MM.1S (cell line): ENCODE results near the gene NDUFV2.
"Not testable (repeated sequence)": the region's sequence is repeated elsewhere in the genome, so short reads cannot be mapped to it uniquely, and the experiment has no call there.

ENCODE experiments used
- DNase-seq: peaks from one replicate; pipeline ENCODE4 v3.0.0-alpha.2; 2015
- H2AFZ ChIP-seq: fragments of 300-600 bp; sonication (generic); 2 replicates; pipeline ENCODE4 v1.6.0; 2016; ENCODE audit warnings: antibody characterized with exemption, low read length
- H3F3A ChIP-seq: fragments of 300-600 bp; sonication (generic); 2 replicates; pipeline ENCODE4 v1.6.1; 2016; ENCODE audit warnings: mild to moderate bottlenecking, antibody characterized with exemption, low read length, moderate library complexity, mixed read lengths; ENCODE audit not compliant: insufficient read depth
- H3K27ac ChIP-seq: fragments of 300-600 bp; sonication (generic); 2 replicates; pipeline ENCODE4 v1.5.1; 2016; ENCODE audit warnings: mild to moderate bottlenecking, low read length
- H3K27me3 ChIP-seq: fragments of 300-600 bp; sonication (generic); replicated peaks from 2 replicates; pipeline ENCODE4 v1.6.0; 2016; ENCODE audit warnings: low read length; ENCODE audit not compliant: insufficient read depth
- H3K36me3 ChIP-seq: fragments of 300-600 bp; sonication (generic); replicated peaks from 2 replicates; pipeline ENCODE4 v1.6.1; 2016; ENCODE audit warnings: mild to moderate bottlenecking, low read length, mixed read lengths; ENCODE audit not compliant: insufficient read depth
- H3K4me1 ChIP-seq: fragments of 300-600 bp; sonication (generic); 2 replicates; pipeline ENCODE4 v1.6.1; 2016; ENCODE audit warnings: low read length, mixed read lengths
- H3K4me2 ChIP-seq: fragments of 300-600 bp; sonication (generic); 2 replicates; pipeline ENCODE4 v1.6.0; 2016; ENCODE audit warnings: low read depth, low read length
- H3K4me3 ChIP-seq: fragments of 300-600 bp; sonication (generic); 2 replicates; pipeline ENCODE4 v1.5.1; 2016; ENCODE audit warnings: low read length, mixed read lengths
- H3K79me2 ChIP-seq: fragments of 300-600 bp; sonication (generic); 2 replicates; pipeline ENCODE4 v1.6.1; 2016; ENCODE audit warnings: mixed run types, low read length, mixed read lengths
- H3K9ac ChIP-seq: fragments of 300-600 bp; sonication (generic); 2 replicates; pipeline ENCODE4 v1.6.1; 2016; ENCODE audit warnings: low read length, mixed read lengths
- H3K9me2 ChIP-seq: fragments of 300-600 bp; sonication (generic); replicated peaks from 2 replicates; pipeline ENCODE4 v1.6.1; 2016; ENCODE audit warnings: mild to moderate bottlenecking, low read length, mixed read lengths; ENCODE audit not compliant: insufficient read depth
- H3K9me3 ChIP-seq: fragments of 300-600 bp; sonication (generic); replicated peaks from 2 replicates; pipeline ENCODE4 v1.6.1; 2016; ENCODE audit warnings: mild to moderate bottlenecking, low read length, mixed read lengths; ENCODE audit not compliant: insufficient read depth
- H4K20me1 ChIP-seq: fragments of 300-600 bp; sonication (generic); 2 replicates; pipeline ENCODE4 v1.6.1; 2016; ENCODE audit warnings: mild to moderate bottlenecking, low read length, moderate library complexity, mixed read lengths; ENCODE audit not compliant: insufficient read depth
- EZH2 ChIP-seq: fragments of 300-600 bp; sonication (generic); optimal IDR thresholded peaks from 2 replicates; pipeline ENCODE3; 2017; ENCODE audit warnings: low read depth, mild to moderate bottlenecking, antibody characterized with exemption, low read length, mixed read lengths
- EZH2phosphoT487 ChIP-seq: fragments of 300-600 bp; sonication (generic); IDR thresholded peaks from 2 replicates; pipeline ENCODE4 v1.6.1; 2018; ENCODE audit warnings: antibody characterized with exemption, low read length
- TF ChIP-seq, protein P1 (sequence below): fragments of 300-600 bp; sonication (generic); IDR thresholded peaks from 2 replicates; pipeline ENCODE4 v1.5.1; 2016; ENCODE audit warnings: antibody characterized with exemption, low read length, mixed read lengths

Gene NDUFV2

DNA sequence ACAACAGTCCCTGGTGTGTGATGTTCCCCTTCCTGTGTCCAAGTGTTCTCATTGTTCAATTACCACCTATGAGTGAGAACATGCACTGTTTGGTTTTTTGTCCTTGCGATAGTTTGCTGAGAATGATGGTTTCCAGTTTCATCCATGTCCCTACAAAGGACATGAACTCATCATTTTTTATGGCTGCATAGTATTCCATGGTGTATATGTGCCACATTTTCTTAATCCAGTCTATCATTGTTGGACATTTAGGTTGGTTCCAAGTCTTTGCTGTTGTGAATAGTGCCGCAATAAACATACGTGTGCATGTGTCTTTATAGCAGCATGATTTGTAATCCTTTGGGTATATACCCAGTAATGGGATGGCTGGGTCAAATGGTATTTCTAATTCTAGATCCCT is 63.4 kb downstream of the NDUFV2 start:
- peaks cover 75% of the 10 kb centered on the region for H3K79me2 ChIP-seq
- H3K36me3 ChIP-seq, result peaks cover 14% of the 10 kb centered on the region; the same call in 1 of the 2 replicates
- not testable (repeated sequence) for H3K4me2 ChIP-seq, H2AFZ ChIP-seq, DNase-seq, H3F3A ChIP-seq, H3K9me2 ChIP-seq, H3K9ac ChIP-seq, H3K27me3 ChIP-seq, H3K27ac ChIP-seq, H3K4me1 ChIP-seq, H3K4me3 ChIP-seq, H3K9me3 ChIP-seq
- H4K20me1 ChIP-seq, result peaks cover 45% of the 10 kb centered on the region

DNA sequence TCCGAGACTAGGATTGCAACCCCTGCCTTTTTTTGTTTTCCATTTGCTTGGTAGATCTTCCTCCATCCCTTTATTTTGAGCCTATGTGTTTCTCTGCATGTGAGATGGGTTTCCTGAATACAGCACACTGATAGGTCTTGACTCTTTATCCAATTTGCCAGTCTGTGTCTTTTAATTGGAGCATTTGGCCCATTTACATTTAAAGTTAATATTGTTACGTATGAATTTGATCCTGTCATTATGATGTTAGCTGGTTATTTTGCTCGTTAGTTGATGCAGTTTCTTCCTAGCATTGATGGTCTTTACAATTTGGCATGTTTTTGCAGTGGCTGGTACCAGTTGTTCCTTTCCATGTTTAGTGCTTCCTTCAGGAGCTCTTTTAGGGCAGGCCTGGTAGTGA is 67.0 kb downstream of the NDUFV2 start:
- H3K36me3 ChIP-seq, H3K9ac ChIP-seq, H3K9me3 ChIP-seq, H3K4me3 ChIP-seq, H2AFZ ChIP-seq, H3K27ac ChIP-seq, H3K9me2 ChIP-seq, H3K4me2 ChIP-seq, H3K27me3 ChIP-seq, DNase-seq: not testable (repeated sequence)
- H4K20me1 ChIP-seq, result peaks cover 47% of the 10 kb centered on the region
- peaks cover 13% of the 10 kb centered on the region; the same call in 1 of the 2 replicates for H3K4me1 ChIP-seq
- peaks cover 13% of the 10 kb centered on the region for H3F3A ChIP-seq
- peaks cover 76% of the 10 kb centered on the region for H3K79me2 ChIP-seq

DNA sequence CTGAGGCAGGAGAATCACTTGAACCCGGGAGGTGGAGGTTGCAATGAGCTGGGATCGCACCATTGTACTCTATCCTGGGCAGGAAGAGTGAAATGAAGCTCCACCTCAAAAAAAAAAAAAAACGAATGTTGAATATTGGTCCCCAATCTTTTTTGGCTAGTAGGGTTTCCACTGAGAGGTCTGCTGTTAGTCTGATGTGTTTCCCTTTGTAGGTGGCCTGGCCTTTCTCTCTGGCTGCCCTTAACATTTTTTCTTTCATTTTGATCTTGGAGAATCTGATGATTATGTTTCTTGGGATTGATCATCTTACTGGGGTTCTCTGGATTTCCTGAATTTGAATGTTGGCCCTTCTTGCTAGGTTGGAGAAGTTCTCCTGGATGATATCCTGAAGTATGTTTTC is 69.4 kb downstream of the NDUFV2 start:
- H3K4me1 ChIP-seq, H3K27me3 ChIP-seq, DNase-seq, H3K27ac ChIP-seq, H3K4me3 ChIP-seq, H3K9ac ChIP-seq, H3K36me3 ChIP-seq, H3K9me3 ChIP-seq, H2AFZ ChIP-seq, H3K9me2 ChIP-seq, H3K4me2 ChIP-seq: not testable (repeated sequence)
- Histone ChIP-seq H4K20me1 (peaks cover 61% of the 10 kb centered on the region), H3K79me2 (peaks cover 90% of the 10 kb centered on the region), H3F3A (peaks cover 15% of the 10 kb centered on the region)

GRCh38 chr18:9172506-9173127 is 70.1 kb downstream of the NDUFV2 start:
- H3K36me3 ChIP-seq, result 0 out of 2 replicates have a peak, but pooled peaks cover 3% of the 10 kb centered on the region
- H3K79me2 ChIP-seq, result peaks cover 92% of the 10 kb centered on the region
- H2AFZ ChIP-seq, result no peak overlapping the region
- H3K27ac ChIP-seq, result no peak overlapping the region
- peaks cover 9% of the 10 kb centered on the region; the same call in 1 of the 2 replicates for H3K4me1 ChIP-seq
- peaks cover 68% of the 10 kb centered on the region for H4K20me1 ChIP-seq
- no peak overlapping the region for H3K4me3 ChIP-seq
- TF ChIP-seq, protein P1, sequence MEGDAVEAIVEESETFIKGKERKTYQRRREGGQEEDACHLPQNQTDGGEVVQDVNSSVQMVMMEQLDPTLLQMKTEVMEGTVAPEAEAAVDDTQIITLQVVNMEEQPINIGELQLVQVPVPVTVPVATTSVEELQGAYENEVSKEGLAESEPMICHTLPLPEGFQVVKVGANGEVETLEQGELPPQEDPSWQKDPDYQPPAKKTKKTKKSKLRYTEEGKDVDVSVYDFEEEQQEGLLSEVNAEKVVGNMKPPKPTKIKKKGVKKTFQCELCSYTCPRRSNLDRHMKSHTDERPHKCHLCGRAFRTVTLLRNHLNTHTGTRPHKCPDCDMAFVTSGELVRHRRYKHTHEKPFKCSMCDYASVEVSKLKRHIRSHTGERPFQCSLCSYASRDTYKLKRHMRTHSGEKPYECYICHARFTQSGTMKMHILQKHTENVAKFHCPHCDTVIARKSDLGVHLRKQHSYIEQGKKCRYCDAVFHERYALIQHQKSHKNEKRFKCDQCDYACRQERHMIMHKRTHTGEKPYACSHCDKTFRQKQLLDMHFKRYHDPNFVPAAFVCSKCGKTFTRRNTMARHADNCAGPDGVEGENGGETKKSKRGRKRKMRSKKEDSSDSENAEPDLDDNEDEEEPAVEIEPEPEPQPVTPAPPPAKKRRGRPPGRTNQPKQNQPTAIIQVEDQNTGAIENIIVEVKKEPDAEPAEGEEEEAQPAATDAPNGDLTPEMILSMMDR, result no peak
- TF ChIP-seq EZH2phosphoT487 (no peak), EZH2 (no peak)
- no peaks in the 10 kb centered on the region for H3K9me3 ChIP-seq
- H3K9me2 ChIP-seq, result no peaks in the 10 kb centered on the region
- no peak overlapping the region for H3K9ac ChIP-seq
- H3K4me2 ChIP-seq, result no peak overlapping the region
- no peaks in the 10 kb centered on the region for H3K27me3 ChIP-seq
- H3F3A ChIP-seq, result peaks cover 15% of the 10 kb centered on the region
- DNase-seq, result no peak

GRCh38 chr18:9173770-9174233 is 71.3 kb downstream of the NDUFV2 start:
- peaks cover 3% of the 10 kb centered on the region; the same call in 1 of the 2 replicates for H3K36me3 ChIP-seq
- H3F3A ChIP-seq, result peaks cover 15% of the 10 kb centered on the region
- H3K79me2 ChIP-seq, result peaks cover 95% of the 10 kb centered on the region
- H3K9me2 ChIP-seq, result no peaks in the 10 kb centered on the region
- no peaks in the 10 kb centered on the region for H3K9me3 ChIP-seq
- TF ChIP-seq EZH2phosphoT487 (no peak), EZH2 (no peak)
- TF ChIP-seq, protein P1, result no peak
- no peaks in the 10 kb centered on the region for H3K27me3 ChIP-seq
- DNase-seq, result no peak
- H2AFZ ChIP-seq, result no peak overlapping the region
- H3K9ac ChIP-seq, result no peak overlapping the region
- no peak overlapping the region for H3K4me3 ChIP-seq
- H3K4me1 ChIP-seq, result peaks cover 15% of the 10 kb centered on the region; the same call in 1 of the 2 replicates
- H4K20me1 ChIP-seq, result peaks cover 80% of the 10 kb centered on the region
- H3K4me2 ChIP-seq, result no peak overlapping the region
- H3K27ac ChIP-seq, result no peak overlapping the region
